HG03432 (cell line): ENCODE data around the gene LANCL1.

Source experiments
- ATAC-seq: cut with Tn5 transposase; IDR thresholded peaks from one replicate; pipeline ENCODE4 v1.9.1; 2021; ENCODE audit warnings: mild to moderate bottlenecking, moderate library complexity; ENCODE audit not compliant: unreplicated experiment

The LANCL1 gene

GRCh38 chr2:210476194-210477128, at the start of gene LANCL1:
Gene LANCL1, minus strand, starts transcription at chr2:210476759. Its CDS starts 363 bp downstream, at chr2:210476396.
- ATAC-seq, result peak; percentile 100

- ATAC-seq, result no peak
Observed at GRCh38 chr2:210524533-210524932, 48.0 kb upstream of the LANCL1 start.

- no peak for ATAC-seq
Observed at GRCh38 chr2:210523650-210524289, 47.2 kb upstream of the LANCL1 start.

GRCh38 chr2:210522399-210522798, 45.8 kb upstream of the LANCL1 start:
- ATAC-seq, result no peak

- no peak for ATAC-seq
Observed at GRCh38 chr2:210519594-210519993, 43.0 kb upstream of the LANCL1 start.

GRCh38 chr2:210517264-210517663, 40.7 kb upstream of the LANCL1 start:
- ATAC-seq, result no peak

- ATAC-seq, result no peak
Observed at GRCh38 chr2:210515911-210516310, 39.4 kb upstream of the LANCL1 start.

- no peak for ATAC-seq
Observed at GRCh38 chr2:210503725-210504191, 27.2 kb upstream of the LANCL1 start.

GRCh38 chr2:210503001-210503623, 26.6 kb upstream of the LANCL1 start:
- peak; percentile 94 for ATAC-seq

- ATAC-seq, result peak; percentile 80
Observed at GRCh38 chr2:210496512-210496911, 20.0 kb upstream of the LANCL1 start.

- ATAC-seq, result peak; percentile 44
Observed at GRCh38 chr2:210493528-210493927, 17.0 kb upstream of the LANCL1 start.

GRCh38 chr2:210481601-210482175, 5.1 kb upstream of the LANCL1 start:
- no peak for ATAC-seq

GRCh38 chr2:210480764-210481163, 4.2 kb upstream of the LANCL1 start:
- ATAC-seq, result no peak

- ATAC-seq, result no peak
Observed at GRCh38 chr2:210480079-210480478, 3.5 kb upstream of the LANCL1 start.

GRCh38 chr2:210478661-210479060, 2.1 kb upstream of the LANCL1 start:
- no peak for ATAC-seq

GRCh38 chr2:210477496-210477895, 937 bp upstream of the LANCL1 start:
- ATAC-seq, result peak; percentile 17

- ATAC-seq, result no peak
Observed at GRCh38 chr2:210475706-210476105, 853 bp downstream of the LANCL1 start.

GRCh38 chr2:210474776-210475175, 1.8 kb downstream of the LANCL1 start:
- no peak for ATAC-seq

GRCh38 chr2:210461401-210461800, 15.2 kb downstream of the LANCL1 start:
- ATAC-seq, result peak; percentile 73

- peak; percentile 37 for ATAC-seq
Observed at GRCh38 chr2:210460322-210461227, 16.0 kb downstream of the LANCL1 start.
